ENCODE measurements around the gene TSPEAR. TPM values are rescaled to one million over a fixed set of nuclear protein-coding genes. Genes with fewer than 3 reads are reported as not detected.

TSPEAR gene
- total and polyA plus RNA-seq, 2 of the 13 experiments (the other 11 are each of a cell fraction or from before 2014, with no cell fraction given), result 0.07 to 0.32 TPM

- CTCF ChIA-PET (ENCODE audit: low intra/inter-chr PET ratio, low total read pairs), result no interaction called here
- Histone ChIP-seq H4K20me1 (ENCODE audit: insufficient read depth, low read length) (no peaks in the 10 kb centered on the region), H3K4me1 (ENCODE audit: insufficient read depth, low read length) (peaks cover 73% of the 10 kb centered on the region), H3K36me3 (replicated peaks in 1 of 2; ENCODE audit: control insufficient read depth in 1 of 2, insufficient read depth in 2 of 2, low read length in 2 of 2) (no peaks in the 10 kb centered on the region), H3K9ac (ENCODE audit: insufficient read depth, low read depth, low read length) (peak overlapping the region; percentile 95), H3K9me3 (ENCODE audit: low read length) (no peaks in the 10 kb centered on the region), H3K27me3 (ENCODE audit: control insufficient read depth in 1 of 2, insufficient read depth in 2 of 2, low read length in 2 of 2) (no peaks in the 10 kb centered on the region; a peak in 1 of 5 replicates), H3K4me2 (ENCODE audit: low read depth, low read length) (peak overlapping the region; percentile 97), H3K27ac (ENCODE audit: extremely low read length, insufficient read depth, low read length) (peak overlapping the region; percentile 90), H3K4me3 (replicated peaks in 1 of 3; ENCODE audit: insufficient read depth in 1 of 3, low read depth in 2 of 3, low read length in 3 of 3) (peak overlapping the region; percentile 64 to 81 (median 69)), H2AFZ (ENCODE audit: low read length) (no peak overlapping the region), H3K79me2 (ENCODE audit: insufficient read depth, low read length) (peaks cover 34% of the 10 kb centered on the region)
- intact Hi-C loops (cut with micrococcal nuclease; ENCODE audit: unreplicated experiment) (loop anchor here (10.0 kb wide), 1 partner anchor 178 kb away; the partner anchor contains the start of gene PFKL), in situ Hi-C loops (cut with HindIII; ENCODE audit: extremely low pct_ligation_motif_present, low pct_unique_long_range_greater_than_20kb) (loop anchor here (5.0 kb wide), 2 partner anchors 40 to 105 kb away; no protein-coding TSS in a partner anchor)
- FAIRE-seq (peak; percentile 98), DNase-seq (ENCODE audit: low spot score) (peak; percentile 99), ATAC-seq (peak; percentile 90)
- BruUV-seq (replicated peaks), result no TSS peak
- POLR2A ChIA-PET, result interaction anchor here (0.7 to 6.0 kb wide), 19 partner anchors 11 to 431 kb away, joined by 3 to 115 read pairs (median 5); partner anchors contain the start of genes CFAP410 and LRRC3
- WGBS (ENCODE audit: low lambda C conversion rate), result 3% methylated on average over 11 of the region's 14 CpGs
- TF ChIP-seq HOXA9 (CRISPR knock-in tag; IDR thresholded peaks at IDR 0.05; ENCODE audit: borderline replicate concordance), result no peak
- TF ChIP-seq, protein P1, sequence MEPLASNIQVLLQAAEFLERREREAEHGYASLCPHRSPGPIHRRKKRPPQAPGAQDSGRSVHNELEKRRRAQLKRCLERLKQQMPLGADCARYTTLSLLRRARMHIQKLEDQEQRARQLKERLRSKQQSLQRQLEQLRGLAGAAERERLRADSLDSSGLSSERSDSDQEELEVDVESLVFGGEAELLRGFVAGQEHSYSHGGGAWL (CRISPR knock-in tag; IDR thresholded peaks at IDR 0.05), result no peak
- TF ChIP-seq NR2F6 (IDR thresholded peaks at IDR 0.05), result peak; percentile 77
- TF ChIP-seq NR2F6 (CRISPR knock-in tag; IDR thresholded peaks at IDR 0.05), result peak; percentile 61; the same call in 1 of the 2 replicates
- TF ChIP-seq NR2C2 (CRISPR knock-in tag; IDR thresholded peaks at IDR 0.05; ENCODE audit: borderline replicate concordance), result peak; percentile 80
- peak in 1 of 2 experiments; percentile 77; a peak in 1 of 4 replicates for TF ChIP-seq EP300 (IDR thresholded peaks at IDR 0.05; ENCODE audit: low read depth in 2 of 2, low read length in 2 of 2)
- no peak for TF ChIP-seq EP300 (CRISPR knock-in tag; IDR thresholded peaks at IDR 0.05; ENCODE audit: borderline replicate concordance)
- TF ChIP-seq, protein P2, sequence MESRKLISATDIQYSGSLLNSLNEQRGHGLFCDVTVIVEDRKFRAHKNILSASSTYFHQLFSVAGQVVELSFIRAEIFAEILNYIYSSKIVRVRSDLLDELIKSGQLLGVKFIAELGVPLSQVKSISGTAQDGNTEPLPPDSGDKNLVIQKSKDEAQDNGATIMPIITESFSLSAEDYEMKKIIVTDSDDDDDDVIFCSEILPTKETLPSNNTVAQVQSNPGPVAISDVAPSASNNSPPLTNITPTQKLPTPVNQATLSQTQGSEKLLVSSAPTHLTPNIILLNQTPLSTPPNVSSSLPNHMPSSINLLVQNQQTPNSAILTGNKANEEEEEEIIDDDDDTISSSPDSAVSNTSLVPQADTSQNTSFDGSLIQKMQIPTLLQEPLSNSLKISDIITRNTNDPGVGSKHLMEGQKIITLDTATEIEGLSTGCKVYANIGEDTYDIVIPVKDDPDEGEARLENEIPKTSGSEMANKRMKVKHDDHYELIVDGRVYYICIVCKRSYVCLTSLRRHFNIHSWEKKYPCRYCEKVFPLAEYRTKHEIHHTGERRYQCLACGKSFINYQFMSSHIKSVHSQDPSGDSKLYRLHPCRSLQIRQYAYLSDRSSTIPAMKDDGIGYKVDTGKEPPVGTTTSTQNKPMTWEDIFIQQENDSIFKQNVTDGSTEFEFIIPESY (CRISPR knock-in tag; IDR thresholded peaks at IDR 0.05), result no peak; the same call in 1 of the 2 replicates
- TF ChIP-seq THYN1 (CRISPR knock-in tag; IDR thresholded peaks at IDR 0.05; ENCODE audit: borderline replicate concordance, low read depth), result no peak
- TF ChIP-seq HCFC1 (IDR thresholded peaks at IDR 0.05; ENCODE audit: low read depth, low read length), result no peak
- TF ChIP-seq ZNF644 (CRISPR knock-in tag; IDR thresholded peaks at IDR 0.05; ENCODE audit: low read depth), result no peak
- TF ChIP-seq ZNF569 (CRISPR knock-in tag; IDR thresholded peaks at IDR 0.05; ENCODE audit: borderline replicate concordance), result no peak
- TF ChIP-seq KLF12 (CRISPR knock-in tag; IDR thresholded peaks at IDR 0.05; ENCODE audit: borderline replicate concordance), result no peak
- TF ChIP-seq, protein P3, sequence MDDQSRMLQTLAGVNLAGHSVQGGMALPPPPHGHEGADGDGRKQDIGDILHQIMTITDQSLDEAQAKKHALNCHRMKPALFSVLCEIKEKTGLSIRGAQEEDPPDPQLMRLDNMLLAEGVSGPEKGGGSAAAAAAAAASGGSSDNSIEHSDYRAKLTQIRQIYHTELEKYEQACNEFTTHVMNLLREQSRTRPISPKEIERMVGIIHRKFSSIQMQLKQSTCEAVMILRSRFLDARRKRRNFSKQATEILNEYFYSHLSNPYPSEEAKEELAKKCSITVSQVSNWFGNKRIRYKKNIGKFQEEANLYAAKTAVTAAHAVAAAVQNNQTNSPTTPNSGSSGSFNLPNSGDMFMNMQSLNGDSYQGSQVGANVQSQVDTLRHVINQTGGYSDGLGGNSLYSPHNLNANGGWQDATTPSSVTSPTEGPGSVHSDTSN (CRISPR knock-in tag; IDR thresholded peaks at IDR 0.05; ENCODE audit: borderline replicate concordance), result no peak
- TF ChIP-seq MXD1 (CRISPR knock-in tag; IDR thresholded peaks at IDR 0.05), result no peak
- TF ChIP-seq TCF7L2 (IDR thresholded peaks at IDR 0.05; ENCODE audit: low read depth, low read length), result no peak
- TF ChIP-seq GMEB2 (CRISPR knock-in tag; IDR thresholded peaks at IDR 0.05; ENCODE audit: low read depth), result no peak
- TF ChIP-seq ZNF253 (CRISPR knock-in tag; IDR thresholded peaks at IDR 0.05; ENCODE audit: borderline replicate concordance), result no peak
- no peak for TF ChIP-seq BORCS8-MEF2B (CRISPR knock-in tag; IDR thresholded peaks at IDR 0.05)
Measured at GRCh38 chr21:44482581-44483287, 228.6 kb downstream of the TSPEAR start.
